Tibial nerve (tissue), 3 donors: ENCODE measurements around the gene PLSCR4.

Experiments used
- CTCF ChIP-seq, 5 experiments: fragments of 200-600 bp in 3 of 5; fragments of 450-650 bp in 2 of 5; sonication (generic) in 3 of 5; IDR thresholded peaks; one replicate each; pipeline ENCODE4 v1.5.1; 2016 to 2019; ENCODE audit warnings: antibody characterized with exemption in 5 of 5, mild to moderate bottlenecking in 3 of 5, moderate library complexity in 2 of 5
- POLR2A ChIP-seq, 2 donors: fragments of 450-650 bp; IDR thresholded peaks; one replicate each; pipeline ENCODE4 v1.6.1; 2017; ENCODE audit warnings: antibody characterized with exemption in 2 of 2, mild to moderate bottlenecking in 2 of 2, moderate library complexity in 2 of 2

GRCh38 chr3:146280864-146281263 is 30.0 kb upstream of the PLSCR4 start:
- TF ChIP-seq POLR2A (IDR thresholded peaks at IDR 0.05) (no peak), CTCF (IDR thresholded peaks at IDR 0.05) (no peak)
